Non-pigmented ciliary epithelial cell (primary cell): Measurements from ENCODE around the gene KCP.
A peak's percentile ranks its signal among the peaks of the same experiment; 100 is the strongest.

Experiments used
- DNase-seq: peaks from one replicate; pipeline ENCODE4 v3.0.0-alpha.2; 2010; ENCODE audit warnings: low read depth

KCP gene

DNA sequence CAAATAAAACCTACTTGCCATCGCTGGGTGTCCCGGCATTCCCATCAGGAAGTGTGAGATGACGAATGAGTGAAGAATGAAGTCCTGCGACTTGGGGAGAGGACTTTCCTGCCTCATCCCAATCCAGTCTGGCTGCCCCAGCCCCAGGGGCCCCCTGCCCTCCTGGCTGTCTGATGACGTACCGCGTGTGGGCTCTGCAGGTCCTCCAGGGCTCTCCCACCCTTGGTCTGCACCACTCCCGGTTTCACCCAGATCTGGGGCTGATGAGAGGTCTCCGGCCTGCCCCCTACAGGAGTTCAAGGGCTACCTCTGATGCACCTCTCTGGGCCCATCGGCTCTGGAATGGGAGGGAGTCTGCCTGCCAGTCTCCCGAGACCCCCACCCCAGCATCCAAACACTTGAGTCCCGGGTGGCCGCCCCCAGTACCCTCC is 38.1 kb downstream of the KCP start:
- no peak for DNase-seq

DNA sequence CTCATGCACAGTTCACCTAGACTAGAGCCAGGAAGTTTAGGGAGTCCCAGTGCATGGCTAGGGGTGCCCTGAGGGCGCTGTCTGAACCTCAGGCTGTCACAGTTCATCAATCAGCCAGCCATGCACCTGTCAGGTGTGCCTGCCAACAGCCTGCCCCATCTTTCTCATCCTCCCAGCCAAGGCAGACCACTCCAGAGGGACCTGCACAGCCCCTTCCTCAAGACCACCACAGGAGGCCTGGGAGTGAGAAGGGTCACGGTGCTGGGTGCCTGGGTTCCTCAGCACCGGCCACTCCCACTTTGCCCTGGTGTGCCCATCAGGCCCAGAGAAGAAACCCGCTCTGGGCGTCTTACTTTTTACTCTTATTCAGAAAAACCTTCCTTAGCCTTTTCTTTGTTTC is 39.5 kb downstream of the KCP start:
- no peak for DNase-seq

DNA sequence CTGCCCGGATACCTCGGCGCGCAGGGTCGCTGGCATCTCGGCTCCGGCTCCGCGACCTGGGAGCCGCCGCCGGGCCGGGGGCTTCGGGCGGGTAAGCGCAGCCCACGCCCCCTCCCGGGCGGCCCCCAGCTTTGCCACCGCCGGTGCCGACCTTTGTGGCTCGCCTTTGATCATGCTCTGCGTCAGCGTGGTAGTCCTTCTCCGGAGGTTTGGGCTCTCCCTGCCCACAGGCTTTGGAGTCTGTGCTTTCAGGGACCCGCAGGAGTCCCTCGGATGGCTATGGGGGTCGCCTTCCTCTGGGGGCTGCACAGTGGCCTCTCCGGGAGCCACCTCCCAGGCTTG is 40.6 kb downstream of the KCP start:
- DNase-seq = no peak

DNA sequence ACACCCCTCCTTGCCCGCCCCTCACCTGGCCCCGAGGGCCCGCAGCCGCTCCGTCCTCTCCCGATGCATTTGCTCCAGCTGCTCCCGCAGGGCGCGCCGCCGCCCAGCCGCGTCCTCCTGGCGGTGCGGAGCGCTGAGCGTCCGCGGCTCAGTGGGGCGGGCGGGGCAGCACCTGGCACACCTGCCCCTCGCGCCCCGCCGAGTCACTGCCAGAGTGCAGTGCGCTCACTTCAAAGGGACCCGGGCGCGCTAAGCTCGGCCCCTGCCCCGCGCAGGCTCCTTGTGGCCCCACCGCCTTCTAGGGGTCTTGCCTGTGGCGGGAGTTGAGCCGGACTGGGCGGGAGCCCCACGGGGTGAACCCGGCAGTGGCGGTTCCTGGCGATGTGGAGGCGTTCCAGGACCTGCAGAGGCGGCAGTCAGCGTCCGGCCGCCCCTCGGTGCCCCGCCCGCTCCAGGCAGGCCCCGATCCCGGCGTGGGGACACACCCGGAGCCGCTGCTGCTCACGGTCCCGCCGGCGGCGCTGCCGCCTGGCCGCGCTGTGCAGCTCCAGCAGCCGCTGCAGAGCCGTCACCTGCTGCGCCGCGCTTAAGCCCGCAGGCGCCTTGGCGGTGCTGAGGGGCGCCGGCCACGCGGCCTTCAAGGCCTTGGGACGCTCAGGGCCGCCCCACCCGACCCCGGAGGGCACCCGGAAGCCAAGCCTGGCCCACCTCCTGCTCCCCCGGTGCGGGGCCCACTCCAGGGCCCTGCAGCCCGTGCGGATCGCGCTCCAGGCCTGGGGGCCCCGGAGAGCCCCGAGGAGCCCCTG is 41.2 kb downstream of the KCP start:
- no peak for DNase-seq

DNA sequence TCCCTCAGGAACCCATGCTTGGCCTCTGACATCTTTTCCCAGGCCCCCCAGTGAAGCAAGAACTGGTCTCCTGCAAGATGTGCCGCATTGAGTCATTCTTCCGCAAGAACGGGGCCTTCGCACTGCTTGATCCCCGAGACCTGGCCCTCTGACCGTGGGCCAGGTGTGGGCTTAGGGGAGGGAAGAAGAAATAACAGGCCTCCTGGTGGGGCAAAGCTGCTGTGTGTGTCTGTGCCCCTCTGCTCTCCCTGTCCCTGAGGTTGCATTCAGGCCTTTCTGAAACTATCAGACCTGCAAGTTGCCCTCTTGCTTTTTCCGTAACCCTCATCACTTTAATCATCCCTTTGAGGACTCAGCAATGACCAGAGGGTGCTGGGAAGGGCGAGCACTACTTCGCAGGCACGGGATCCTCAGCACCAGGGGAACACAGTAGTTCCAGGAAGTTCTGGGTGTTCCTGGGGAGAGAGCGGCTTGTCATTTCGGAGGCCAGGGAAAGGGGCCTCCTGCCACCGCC is 41.8 kb downstream of the KCP start:
- no peak for DNase-seq

DNA sequence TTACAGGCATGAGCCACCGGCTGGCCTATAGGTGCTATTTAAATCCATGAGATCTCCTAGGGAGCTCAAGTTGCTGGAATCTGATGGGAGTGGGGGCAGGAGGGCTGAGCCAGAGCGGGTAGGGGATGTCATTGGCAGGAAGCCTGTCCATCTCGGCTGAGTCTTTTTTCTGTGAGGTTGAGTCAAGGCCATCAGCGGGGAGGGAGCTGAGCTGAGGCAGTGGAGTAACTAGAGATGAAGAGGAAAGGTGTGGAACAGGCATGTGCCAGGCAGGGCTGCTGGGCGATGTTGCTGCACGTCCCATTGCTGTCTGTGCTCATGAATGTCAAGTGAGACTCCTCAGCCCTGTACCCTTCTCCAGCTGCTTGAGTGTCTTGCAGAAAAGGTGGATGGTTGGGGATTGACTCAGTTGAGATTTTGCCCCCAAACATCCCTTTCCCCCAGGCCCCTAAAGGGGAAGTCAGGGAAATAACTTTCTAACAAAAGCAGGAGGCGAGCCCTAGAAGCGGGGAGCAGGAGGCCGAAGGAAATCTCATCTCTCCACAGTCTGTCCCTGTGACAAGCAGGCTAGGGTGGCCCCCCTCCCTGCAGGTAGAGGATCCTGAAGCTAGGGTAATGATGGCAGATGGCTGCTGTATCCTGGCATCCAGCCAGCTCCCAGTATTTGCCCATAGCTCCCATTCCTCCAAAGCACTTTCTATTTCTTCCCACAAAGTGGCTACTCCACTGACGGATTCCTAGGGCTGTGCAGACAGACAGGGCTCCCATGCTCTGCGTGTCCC is 42.5 kb downstream of the KCP start:
- no peak for DNase-seq

DNA sequence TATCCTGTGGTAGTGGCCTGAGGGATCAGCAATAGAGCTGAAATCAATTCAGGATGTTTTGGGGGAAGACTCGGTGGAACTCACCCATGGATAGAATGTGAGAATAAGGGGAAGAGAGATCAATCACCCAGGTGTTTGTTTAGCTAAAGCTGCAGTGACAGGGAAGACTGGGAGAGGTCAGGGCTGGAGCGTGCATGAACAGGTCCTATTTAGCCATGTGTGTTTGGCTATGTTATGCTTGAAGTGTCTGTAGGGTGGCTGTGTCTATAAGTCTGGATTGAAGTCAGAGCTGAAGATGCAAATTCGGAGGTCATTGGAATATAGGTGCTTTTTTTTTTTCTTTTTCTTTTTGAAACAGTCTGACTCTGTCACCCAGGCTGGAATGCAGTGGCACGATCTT is 43.3 kb downstream of the KCP start:
- no peak for DNase-seq

DNA sequence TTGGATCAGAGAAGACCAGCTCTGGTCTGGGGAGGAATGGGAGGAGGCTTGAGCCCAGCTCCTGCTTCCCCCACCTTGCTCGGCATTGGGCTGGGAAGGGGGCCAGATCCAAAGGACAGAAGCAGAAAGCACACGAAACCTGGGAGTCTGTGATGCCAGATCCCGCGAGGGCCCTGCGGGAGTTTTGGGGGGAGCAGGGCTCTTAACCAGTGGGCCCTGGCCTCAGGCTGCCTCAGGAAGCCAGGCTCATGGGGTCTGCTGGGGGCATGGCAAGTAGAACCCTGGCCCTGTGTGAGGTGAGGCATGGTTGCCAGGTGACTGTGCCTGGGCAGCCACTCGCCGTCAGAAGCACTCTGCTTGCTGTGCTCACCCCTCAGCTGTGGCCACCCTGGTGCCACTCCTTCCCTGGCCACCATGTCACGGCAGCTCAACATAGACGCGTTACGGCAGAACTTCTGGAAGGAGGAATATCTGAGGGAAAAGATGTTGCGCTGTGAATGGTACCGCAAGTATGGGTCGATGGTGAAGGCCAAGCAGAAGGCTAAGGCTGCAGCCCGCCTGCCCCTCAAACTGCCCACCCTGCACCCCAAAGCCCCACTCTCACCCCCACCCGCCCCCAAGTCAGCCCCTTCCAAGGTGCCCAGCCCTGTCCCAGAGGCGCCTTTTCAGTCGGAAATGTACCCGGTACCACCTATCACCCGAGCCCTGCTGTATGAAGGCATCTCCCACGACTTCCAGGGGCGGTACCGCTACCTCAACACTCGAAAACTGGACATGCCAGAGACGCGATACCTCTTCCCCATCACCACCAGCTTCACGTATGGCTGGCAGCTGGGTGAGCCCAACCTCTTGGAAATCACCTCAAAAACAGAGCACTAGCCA is 44.3 kb downstream of the KCP start:
- no peak for DNase-seq

DNA sequence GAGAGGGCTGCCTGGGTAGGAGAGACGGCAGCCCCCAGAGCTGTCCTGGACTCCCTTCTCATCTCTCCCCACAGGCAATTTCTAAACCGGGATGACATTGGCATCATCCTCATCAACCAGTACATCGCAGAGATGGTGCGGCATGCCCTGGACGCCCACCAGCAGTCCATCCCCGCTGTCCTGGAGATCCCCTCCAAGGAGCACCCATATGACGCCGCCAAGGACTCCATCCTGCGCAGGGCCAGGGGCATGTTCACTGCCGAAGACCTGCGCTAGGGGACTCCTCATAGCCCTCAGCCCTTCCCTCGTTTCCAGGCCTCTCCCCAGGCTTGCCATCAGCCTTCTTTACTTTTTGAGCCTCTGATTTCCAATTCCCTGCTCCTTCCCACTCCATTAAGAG is 45.2 kb downstream of the KCP start:
- no peak for DNase-seq

DNA sequence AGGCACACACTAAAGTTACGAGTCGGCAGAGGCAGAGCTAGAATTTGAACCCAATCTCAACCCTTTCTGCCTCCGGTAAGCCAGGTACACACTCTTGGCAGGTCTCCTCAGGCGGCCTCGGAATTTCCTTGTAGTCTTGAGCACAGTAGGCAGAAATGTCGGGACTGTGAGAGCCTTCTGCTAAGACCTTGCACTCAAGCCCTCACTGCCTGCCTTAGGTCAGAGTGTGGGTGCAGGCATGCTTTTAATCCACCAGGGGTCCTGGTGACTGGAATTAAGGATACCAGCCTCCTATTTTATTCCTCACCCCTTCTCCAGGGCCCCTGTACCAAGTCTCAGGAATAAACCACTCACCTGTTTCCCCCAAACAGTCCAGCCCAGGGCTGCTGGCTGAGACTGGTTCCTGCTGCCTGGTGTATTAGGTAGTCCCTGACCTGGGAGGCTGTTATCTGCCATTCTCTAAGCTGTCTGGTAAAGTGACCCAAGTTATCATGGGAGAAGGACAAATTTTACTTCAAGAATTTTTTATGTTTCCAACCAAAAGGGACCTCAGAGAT is 47.0 kb downstream of the KCP start:
- peak; percentile 35 for DNase-seq

DNA sequence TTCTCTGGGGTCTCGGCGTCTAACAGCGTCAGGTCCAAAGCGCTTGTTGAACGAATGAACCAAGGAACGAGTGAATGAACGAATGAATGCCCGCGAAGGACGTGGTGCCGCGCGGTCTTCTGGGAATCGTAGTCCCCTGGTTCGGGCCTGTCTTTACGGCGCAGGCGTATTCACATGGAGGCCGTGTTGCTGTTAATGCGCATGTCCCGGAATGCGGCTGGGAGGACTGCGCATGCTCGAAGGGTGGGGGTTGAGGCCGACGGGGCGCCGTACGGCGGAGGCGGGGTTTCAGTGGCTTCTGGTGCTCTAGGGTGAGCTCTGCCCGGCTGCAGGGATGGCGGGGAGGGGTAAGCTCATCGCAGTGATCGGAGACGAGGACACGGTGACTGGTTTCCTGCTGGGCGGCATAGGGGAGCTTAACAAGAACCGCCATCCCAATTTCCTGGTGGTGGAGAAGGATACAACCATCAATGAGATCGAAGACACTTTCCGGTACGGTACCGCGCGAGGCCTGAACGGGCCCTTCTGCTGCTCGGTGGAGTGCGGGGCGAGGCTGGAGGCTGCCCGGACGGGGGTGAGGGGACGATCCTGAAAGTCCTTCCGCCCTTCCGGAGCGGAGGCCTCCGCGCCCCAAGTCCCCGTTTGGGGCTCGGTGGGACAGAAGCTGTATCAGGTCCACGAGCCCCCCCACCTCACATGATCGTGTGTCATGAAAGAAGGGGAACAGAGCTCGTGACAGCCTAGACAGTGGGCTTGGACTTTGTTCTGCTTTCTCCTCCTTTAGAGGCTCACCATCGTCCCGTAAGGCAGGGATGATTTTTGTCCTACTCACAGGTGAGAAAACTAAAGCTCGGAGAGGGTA is 47.7 kb downstream of the KCP start, which contains the start of gene ATP6V1F:
TSS of gene ATP6V1F (plus strand) at position 286 of the 862 bp plus-strand sequence. CDS start at position 335, 49 bp downstream.
- peak; percentile 81 for DNase-seq

DNA sequence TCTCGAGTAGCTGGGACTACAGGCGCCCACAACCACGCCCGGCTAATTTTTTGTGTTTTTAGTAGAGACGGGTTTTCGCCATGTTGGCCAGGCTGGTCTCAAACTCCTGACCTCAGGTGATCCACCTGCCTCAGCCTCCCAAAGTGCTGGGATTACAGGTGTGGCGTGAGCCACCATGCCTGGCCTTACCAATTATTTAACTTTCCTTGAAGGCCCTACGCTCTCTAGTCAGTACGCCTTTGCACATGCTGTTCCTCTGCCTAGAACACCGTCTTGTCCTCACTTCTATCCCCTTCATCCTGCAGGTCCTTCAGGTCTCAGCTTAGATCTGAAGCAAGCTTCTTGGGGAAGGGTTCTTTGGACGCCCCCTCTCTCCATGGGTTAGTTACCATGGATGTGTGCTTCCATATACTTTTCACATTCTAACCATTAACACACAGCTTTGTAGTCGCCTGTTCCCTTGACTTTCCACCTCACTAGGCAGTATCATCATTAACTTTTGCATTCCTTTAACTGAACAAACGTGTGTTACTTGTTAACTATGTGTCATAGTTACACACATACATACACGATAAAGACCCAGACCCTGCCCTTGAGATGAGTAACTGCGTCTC is 48.4 kb downstream of the KCP start:
- no peak for DNase-seq

DNA sequence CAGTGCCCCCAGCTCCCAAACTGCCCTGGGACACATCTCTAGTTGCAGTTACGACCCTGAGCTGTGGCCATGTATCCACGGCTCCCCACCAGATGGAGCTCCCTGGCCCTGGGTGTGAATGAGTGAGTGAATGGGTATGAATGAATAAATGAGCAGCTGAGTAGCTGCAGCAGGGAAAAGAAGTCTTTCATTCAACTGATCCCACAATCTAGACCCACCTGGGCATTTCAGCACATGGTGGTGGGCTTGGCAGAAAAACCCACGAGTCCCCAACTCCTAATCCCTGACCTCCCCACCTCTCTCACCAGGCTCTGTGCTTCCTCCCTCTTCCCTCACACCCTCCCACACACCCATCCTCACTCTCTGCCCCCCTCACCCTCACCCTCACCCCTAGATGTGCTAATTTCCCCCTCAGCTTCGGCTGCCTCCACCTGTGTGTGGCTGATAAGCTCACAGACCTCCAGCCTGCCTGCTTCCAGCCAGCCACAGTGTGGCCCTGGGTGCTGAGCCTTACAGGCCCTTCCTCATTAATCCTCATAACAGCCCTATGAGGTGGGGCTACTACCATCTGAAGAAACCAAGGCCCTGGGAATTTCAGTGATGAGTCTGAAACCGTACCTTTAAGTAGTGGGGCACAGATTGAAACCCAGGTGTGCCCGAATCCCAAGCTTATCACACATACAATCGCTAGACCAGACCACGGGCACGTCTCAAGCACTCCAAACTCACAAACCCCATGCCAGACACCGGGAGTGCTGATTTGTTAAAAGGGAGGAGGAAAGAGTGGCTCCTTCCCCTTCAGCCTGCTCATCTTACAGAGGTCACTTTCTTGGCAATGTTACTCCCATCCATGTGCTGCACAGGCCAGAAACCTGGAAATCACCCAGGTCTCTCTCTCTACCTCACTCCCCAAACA is 50.1 kb downstream of the KCP start:
- DNase-seq = no peak

DNA sequence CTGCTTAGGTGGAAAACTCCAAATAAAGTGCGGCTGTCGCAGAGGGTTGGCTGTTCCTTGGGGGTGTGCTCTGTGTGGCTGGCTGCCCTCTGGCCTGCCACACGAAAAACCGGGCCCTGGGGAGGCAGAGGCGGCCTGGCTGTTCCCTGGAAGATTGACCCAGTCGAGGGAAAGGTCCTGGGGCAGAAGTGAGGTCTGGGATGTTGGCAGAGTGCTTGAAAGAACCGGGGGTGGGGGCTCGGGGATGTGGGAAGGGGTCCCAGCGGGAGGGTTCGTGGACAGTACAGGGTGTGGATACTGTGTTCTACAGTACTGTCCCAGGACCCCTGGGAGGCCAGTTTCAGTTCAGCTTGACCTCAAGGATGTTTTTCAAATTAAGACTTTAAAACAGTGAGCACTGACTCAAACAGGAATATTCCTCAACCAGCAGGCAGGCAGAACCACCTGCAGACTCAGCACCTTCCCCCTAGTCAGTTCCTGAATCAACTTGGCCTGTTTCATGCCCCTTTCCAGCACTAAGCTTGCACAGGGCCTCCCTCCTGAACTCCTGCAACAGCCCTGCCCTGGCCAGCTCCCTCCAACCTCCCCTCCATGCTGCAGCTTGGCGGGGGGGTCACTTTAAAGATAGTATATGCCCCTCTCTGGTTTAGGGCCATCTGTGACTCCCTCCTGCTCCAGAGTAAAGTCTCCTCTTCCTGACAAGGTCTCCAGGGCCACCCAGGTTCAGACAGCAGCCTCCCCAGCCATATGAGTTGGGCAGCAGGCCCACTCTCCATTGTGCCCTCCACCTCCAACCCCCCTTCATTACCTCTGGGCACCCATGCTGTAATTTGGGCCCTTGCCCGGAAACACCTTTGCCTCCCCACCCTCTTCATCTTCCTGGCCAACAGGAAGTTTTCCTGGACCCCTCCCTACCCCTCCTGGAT is 51.0 kb downstream of the KCP start:
- no peak for DNase-seq

DNA sequence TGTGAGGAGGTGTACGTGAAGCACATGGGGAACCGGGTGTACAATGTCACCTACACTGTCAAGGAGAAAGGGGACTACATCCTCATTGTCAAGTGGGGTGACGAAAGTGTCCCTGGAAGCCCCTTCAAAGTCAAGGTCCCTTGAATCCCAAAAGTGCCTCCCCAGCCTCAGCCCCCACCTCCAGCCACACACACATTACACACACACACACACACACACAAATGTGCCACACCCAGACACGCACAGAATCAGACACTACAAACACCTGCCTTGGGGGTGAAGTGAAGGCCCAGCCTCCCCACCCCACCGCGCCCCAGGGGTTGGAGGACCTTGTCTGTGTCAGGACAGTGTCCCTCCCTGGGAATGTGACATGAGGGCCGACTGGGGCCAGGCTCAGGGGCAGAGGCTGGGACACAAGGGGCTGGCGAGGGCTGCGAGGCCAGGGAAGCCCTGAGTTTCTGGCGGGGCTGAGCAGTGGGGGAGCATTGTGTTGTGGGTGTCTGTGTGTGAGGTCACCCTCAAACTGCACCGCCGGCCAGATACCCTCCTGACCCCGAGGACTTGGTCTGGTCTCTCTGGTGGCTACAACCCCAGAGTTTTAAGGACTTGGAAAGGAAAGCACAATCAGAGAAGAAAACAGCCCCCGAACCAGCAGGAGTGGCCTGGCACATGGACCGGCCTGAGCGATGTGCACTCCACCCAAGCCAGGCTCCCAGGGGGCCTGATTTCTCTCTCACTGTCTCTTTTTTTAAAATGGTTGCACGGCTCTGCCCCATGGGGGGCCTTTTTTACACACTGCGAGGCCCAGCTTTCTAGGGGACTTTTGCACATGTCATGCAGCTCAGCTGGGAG is 51.9 kb downstream of the KCP start:
- DNase-seq = no peak

DNA sequence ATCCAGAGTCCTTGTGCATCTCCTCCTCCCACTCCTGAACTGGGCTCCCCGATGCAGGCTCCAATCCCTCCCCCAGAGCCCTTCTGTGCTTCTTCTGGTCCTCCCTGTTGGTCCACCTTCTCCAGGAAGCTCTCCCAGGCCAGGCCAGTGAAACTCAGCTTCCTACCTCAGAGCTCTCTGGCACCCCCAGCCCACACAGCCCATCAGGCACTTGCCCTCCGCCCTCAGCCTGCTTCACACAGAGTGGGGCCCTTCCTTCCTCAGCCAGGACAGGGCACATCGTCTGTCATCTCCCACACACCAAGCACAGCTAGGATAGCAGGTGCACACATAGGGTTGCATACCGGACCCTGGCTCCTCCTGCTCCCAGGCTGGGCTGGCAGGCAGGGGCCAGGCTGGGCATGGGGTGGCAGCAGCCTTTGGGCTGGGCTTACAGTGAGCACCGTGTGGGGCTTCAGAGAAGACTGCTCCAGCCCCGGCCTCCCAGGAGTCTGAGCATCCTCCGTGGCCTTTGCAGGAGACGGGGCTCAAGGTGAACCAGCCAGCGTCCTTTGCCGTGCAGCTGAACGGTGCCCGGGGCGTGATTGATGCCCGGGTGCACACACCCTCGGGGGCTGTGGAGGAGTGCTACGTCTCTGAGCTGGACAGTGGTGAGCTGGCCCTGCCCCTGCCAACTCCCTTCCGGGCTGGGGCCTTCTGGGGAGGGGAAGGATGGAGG is 54.3 kb downstream of the KCP start:
- no peak for DNase-seq

DNA sequence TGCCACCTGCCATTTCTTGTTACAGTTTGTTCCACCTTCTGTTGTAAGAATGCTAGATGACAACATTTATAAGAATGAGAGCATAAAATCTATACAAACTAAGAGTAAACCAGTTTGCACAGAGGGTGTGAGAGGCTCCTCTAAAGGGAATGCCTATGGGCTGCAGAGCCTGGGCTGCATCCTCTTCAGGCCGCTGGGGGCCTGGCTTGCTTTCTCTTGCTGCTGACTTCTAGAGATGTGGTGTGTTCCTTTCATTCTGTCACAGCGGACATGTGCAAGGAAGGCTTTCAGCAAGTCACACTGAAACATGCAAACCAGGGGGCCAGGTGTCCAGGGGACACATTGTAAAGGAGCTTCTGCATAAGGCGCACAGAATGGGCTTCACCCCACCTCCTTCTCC is 55.0 kb downstream of the KCP start:
- no peak for DNase-seq
